ENCODE data around the gene GPR22.

The GPR22 gene

GRCh38 chr7:107495516-107495915 lies 25.7 kb downstream of the GPR22 start:
- Mint-ChIP-seq H3K9me3 (no peaks in the 10 kb centered on the region), H3K4me3 (no peak overlapping the region), H3K36me3 (ENCODE audit: low read depth) (peaks cover 18% of the 10 kb centered on the region), H3K27ac (no peak overlapping the region), H3K4me1 (no peaks in the 10 kb centered on the region), H3K27me3 (no peaks in the 10 kb centered on the region)
- ATAC-seq (no peak), DNase-seq (no peak)

DNA sequence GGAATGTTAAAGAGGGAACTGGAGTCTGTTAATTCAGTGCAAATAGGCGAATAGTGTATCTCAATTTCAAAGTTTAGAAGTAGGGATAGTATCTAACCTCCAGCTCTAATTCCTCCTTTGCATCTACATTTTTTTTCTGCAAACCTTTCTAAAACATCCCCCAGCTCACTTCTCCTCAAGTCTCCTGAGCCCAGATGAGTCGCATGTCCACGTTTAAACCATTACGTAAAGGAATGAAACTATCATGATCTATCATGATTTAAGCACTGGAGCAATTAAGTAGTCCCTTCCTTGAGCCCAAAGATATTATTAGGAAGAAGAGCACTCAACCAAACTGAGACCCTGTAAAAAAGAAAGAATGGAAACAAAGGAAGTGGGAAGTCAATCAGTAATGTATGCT lies 29.9 kb downstream of the GPR22 start:
- Mint-ChIP-seq H3K9me3 (no peaks in the 10 kb centered on the region), H3K27me3 (no peaks in the 10 kb centered on the region), H3K4me3 (no peak overlapping the region), H3K36me3 (ENCODE audit: low read depth) (peaks cover 14% of the 10 kb centered on the region), H3K27ac (no peak overlapping the region), H3K4me1 (no peaks in the 10 kb centered on the region)
- DNase-seq (no peak), ATAC-seq (no peak)

GRCh38 chr7:107501593-107501992 lies 31.7 kb downstream of the GPR22 start:
- H3K9me3 Mint-ChIP-seq = no peaks in the 10 kb centered on the region
- DNase-seq (peak; percentile 6), ATAC-seq (no peak)
- H3K4me1 Mint-ChIP-seq = peaks cover 7% of the 10 kb centered on the region
- H3K36me3 Mint-ChIP-seq (ENCODE audit: low read depth) = peaks cover 10% of the 10 kb centered on the region
- H3K27me3 Mint-ChIP-seq = no peaks in the 10 kb centered on the region
- H3K27ac Mint-ChIP-seq = no peak overlapping the region
- no peak overlapping the region for H3K4me3 Mint-ChIP-seq

DNA sequence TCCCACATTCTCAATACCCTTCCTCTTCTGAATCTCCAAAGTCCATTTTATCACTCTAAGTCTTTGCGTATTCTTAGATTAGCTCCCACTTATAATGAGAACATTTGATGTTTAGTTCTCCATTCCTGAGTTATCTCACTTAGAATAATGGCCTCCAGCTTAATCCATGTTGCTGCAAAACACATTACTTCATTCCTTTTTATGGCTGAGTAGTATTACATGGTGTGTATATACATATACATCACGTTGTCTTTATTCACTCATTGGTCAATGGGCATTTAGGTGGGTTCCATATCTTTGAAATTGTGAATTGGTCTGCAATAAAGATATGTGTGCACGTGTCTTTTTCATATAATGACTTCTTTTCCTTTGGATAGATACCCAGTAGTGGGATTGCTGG lies 32.3 kb downstream of the GPR22 start:
- ATAC-seq (no peak), DNase-seq (no peak)
- Mint-ChIP-seq H3K27me3 (no peaks in the 10 kb centered on the region), H3K4me3 (no peak overlapping the region), H3K27ac (no peak overlapping the region), H3K9me3 (no peaks in the 10 kb centered on the region), H3K36me3 (ENCODE audit: low read depth) (peaks cover 8% of the 10 kb centered on the region), H3K4me1 (peaks cover 10% of the 10 kb centered on the region)

GRCh38 chr7:107502797-107503196 lies 32.9 kb downstream of the GPR22 start:
- no peaks in the 10 kb centered on the region for H3K27me3 Mint-ChIP-seq
- H3K36me3 Mint-ChIP-seq (ENCODE audit: low read depth) = peaks cover 6% of the 10 kb centered on the region
- no peaks in the 10 kb centered on the region for H3K9me3 Mint-ChIP-seq
- no peak overlapping the region for H3K27ac Mint-ChIP-seq
- DNase-seq = no peak
- no peak overlapping the region for H3K4me3 Mint-ChIP-seq
- no peak for ATAC-seq
- peaks cover 11% of the 10 kb centered on the region for H3K4me1 Mint-ChIP-seq

GRCh38 chr7:107503687-107504086 lies 33.8 kb downstream of the GPR22 start:
- H3K9me3 Mint-ChIP-seq = no peaks in the 10 kb centered on the region
- no peak overlapping the region for H3K27ac Mint-ChIP-seq
- no peak for ATAC-seq
- H3K4me3 Mint-ChIP-seq = no peak overlapping the region
- H3K4me1 Mint-ChIP-seq = peaks cover 12% of the 10 kb centered on the region
- no peaks in the 10 kb centered on the region for H3K27me3 Mint-ChIP-seq
- H3K36me3 Mint-ChIP-seq (ENCODE audit: low read depth) = peaks cover 8% of the 10 kb centered on the region
- DNase-seq = no peak

- H3K27me3 Mint-ChIP-seq = no peaks in the 10 kb centered on the region
- ATAC-seq (no peak), DNase-seq (no peak)
- H3K4me3 Mint-ChIP-seq = no peak overlapping the region
- H3K9me3 Mint-ChIP-seq = peaks cover under 1% of the 10 kb centered on the region
- peaks cover 12% of the 10 kb centered on the region for H3K4me1 Mint-ChIP-seq
- H3K36me3 Mint-ChIP-seq (ENCODE audit: low read depth) = peaks cover 11% of the 10 kb centered on the region
- H3K27ac Mint-ChIP-seq = no peak overlapping the region
Observed at GRCh38 chr7:107505362-107505761, 35.5 kb downstream of the GPR22 start.

DNA sequence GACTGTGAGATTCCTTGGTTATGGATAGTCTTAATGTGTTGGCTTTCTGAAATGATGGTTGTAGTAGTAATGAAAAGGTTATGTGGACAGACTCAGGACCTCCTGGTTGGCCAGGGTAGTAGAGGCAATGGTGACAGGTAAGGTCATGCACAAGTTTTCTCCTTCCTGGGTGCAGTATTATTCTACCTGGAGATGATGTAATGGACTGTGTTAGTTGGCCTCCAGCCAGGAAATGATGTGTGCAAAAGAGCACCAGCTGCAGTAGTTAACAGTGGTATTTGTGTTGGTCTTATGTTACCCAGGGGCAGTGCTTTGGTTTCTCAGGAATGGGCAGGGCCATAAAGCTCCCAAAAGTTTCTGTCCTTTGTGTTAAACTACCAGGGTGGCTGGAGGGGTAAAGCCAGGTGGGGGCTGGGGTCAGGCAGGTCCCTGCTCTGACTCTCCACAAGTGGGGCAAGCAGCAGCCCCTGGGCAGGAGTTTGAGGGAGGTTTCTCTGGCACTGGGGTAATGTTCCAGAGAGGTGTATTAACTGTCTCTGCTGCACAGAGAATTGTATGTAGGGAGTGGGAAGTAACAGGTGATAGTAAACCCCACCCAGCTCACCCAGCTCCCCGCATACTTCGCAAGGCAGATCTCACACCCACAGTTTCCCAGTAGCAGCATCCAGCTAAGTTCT lies 36.3 kb downstream of the GPR22 start:
- Mint-ChIP-seq H3K27me3 (no peaks in the 10 kb centered on the region), H3K9me3 (peaks cover 5% of the 10 kb centered on the region), H3K27ac (no peak overlapping the region), H3K4me1 (peaks cover 14% of the 10 kb centered on the region), H3K4me3 (no peak overlapping the region), H3K36me3 (ENCODE audit: low read depth) (peaks cover 13% of the 10 kb centered on the region)
- DNase-seq (no peak), ATAC-seq (peak; percentile 15)

DNA sequence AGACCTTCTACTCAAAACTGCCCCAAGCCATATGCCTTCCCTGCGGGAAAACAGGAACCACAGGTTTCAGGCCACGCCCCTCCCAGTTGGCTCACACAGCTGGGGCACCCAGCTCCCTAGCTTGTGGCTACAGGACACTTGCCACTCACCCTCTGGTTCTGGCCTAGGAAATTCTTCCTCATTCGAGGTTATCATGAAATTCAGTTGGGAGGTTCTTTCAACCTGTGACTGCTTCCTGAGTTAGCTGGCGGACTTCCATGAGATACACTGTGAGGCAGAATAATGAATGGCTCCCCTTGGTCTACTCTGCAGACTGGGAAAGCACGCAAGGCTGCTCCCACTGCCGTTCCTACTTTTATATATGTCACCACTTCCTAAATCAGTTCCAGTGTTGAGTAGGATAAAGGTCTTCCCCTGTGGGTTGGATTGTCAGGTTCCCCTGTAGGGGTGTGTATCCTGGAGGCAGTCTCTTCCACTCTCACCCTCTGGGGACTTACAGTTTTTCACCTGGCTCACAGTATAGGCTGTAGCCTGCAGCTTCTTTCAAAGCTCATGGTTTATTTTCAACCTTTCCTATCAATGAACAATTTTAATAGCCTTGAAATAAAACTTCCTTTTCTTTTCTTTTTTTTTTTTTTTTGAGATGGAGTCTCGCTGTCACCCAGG lies 37.0 kb downstream of the GPR22 start:
- Mint-ChIP-seq H3K36me3 (ENCODE audit: low read depth) (peaks cover 13% of the 10 kb centered on the region), H3K27ac (no peak overlapping the region)
- no peak for DNase-seq

More for the DNA sequence above, 37.0 kb downstream of the GPR22 start:
- ATAC-seq = no peak
- Mint-ChIP-seq H3K27me3 (no peaks in the 10 kb centered on the region), H3K4me3 (no peak overlapping the region), H3K4me1 (peaks cover 14% of the 10 kb centered on the region), H3K9me3 (peaks cover 5% of the 10 kb centered on the region)
